CD4-positive, alpha-beta T cell treated with Interleukin-21 for 1 hour (primary cell): ENCODE results near the gene STARD3.
A peak's percentile ranks its signal among the peaks of the same experiment; 100 is the strongest.
"Not testable (repeated sequence)": the region's sequence is repeated elsewhere in the genome, so short reads cannot be mapped to it uniquely, and the experiment has no call there.

ENCODE experiments used
- DNase-seq: peaks from one replicate; pipeline ENCODE4 v3.0.0-alpha.2; 2020

The STARD3 gene

GRCh38 chr17:39636927-39637736 lies at the start of gene STARD3:
STARD3 (plus strand) TSS chr17:39637144; CDS start chr17:39653532, 16,388 bp downstream.
- peak; percentile 90 for DNase-seq

DNA sequence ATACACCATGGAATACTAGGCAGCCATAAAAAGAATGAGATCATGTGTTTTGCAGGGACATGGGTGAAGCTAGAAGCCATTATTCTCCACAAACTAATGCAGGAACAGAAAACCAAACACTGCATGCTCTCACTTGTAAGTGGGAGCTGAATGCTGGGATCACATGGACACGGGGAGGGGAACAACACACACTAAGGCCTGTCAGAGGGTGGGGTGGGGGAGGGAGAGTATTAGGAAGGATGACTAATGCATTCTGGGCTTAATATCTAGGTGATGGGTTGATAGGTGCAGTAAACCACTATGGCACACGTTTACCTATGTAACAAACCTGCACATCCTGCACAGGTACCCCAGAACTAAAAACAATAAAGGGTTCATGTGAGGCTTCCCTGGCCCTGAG lies 46.8 kb upstream of the STARD3 start:
- DNase-seq: not testable (repeated sequence)

GRCh38 chr17:39591958-39592954 lies 44.7 kb upstream of the STARD3 start:
- peak; percentile 19 for DNase-seq

DNA sequence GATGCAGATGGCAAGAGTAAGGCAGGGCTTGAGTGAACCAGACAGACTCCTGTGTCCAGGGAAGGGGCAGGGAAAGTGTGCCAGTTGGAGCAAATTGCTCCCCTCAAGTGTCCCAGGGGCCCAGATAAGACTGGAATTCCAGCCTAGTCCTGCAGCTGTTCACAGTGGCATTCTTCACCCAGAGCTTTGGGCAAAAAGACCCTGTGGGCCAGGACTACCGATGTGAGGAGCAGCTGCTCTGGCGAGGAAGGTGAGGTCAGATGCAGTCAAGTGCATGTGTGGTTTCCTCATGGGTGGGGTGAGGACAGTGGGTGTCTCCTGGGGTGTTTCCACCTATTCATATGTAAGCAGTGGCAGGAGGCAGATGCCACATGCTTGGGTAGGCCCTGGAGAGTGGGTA lies 43.6 kb upstream of the STARD3 start:
- no peak for DNase-seq

DNA sequence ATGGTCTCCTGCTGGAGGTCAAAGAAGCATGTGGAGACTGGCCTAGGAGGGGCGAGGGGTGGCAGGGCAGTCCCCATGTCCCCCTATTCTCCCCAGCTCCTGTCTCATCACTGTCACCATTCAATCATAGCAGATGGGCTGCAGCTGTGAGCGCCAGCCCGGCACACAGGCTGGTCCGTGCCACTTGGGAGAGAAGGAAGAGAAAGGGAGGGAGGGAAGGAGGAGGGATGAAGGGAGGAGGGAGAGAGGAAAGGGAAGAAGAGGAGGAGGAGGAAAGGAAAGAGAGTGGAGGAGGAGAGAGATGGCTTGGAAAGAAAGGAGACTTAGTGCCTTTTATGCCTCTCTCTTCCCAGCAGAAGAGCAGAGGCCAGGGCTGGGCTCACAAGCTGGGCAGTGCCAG lies 41.6 kb upstream of the STARD3 start:
- no peak for DNase-seq

- DNase-seq: no peak
Observed at GRCh38 chr17:39595928-39596510, 40.9 kb upstream of the STARD3 start.

- DNase-seq: no peak
Observed at GRCh38 chr17:39596543-39597267, 40.2 kb upstream of the STARD3 start.

DNA sequence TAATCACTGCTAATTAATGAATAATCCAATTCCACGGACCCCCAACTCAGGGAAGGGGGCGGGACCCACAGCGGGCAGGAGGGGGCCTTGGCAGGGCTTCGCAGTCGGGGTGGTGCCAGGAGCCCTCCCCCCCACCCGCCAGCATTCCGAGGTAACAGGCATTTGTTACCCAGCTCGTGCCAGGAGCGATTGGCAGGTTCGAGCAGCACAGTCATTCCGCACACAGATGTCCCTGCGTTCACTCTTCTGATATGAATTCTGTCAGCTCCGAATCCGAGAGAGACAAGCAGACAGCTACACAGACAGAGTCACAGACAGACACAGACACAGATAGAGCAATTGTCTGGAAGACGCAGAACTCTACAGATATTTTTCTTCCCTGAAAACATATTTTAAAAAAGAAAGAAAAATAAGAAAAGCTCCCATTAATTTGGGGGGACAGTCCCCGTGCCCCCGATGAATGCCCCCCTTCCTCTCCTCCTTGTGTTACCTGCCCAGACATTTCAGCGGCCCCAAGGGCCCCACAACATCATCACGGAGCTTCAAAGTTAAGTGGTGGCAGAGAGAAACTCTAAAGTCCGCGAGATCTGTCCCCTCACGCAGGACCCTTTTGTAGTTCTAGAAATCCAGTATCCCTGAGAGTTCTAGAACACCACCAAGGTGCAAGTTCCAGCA lies 39.4 kb upstream of the STARD3 start:
- DNase-seq: no peak

DNA sequence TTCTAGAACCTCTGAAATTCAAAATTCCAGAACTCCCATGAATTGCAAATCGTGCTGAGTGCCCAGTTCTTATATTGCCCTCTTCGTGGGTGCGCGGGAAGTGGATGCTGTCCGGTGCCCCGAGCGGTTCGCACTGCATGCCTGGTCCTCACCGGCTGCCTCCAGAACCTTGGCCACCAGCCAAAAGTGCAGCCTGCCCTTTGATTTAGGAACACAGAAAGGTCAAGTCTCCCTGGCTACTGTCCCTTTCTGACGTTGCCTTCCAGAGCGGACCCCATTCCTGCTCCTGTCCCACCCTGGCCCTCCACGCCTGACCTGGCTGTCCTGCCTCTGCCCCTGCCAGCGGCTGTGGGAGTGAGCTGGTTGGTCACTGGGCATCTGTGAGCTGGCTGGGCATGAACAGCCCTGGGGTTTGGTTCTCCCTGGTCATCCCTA lies 38.9 kb upstream of the STARD3 start:
- no peak for DNase-seq

GRCh38 chr17:39598630-39599003 lies 38.3 kb upstream of the STARD3 start:
- no peak for DNase-seq

- no peak for DNase-seq
Observed at GRCh38 chr17:39599004-39599664, 37.8 kb upstream of the STARD3 start.

DNA sequence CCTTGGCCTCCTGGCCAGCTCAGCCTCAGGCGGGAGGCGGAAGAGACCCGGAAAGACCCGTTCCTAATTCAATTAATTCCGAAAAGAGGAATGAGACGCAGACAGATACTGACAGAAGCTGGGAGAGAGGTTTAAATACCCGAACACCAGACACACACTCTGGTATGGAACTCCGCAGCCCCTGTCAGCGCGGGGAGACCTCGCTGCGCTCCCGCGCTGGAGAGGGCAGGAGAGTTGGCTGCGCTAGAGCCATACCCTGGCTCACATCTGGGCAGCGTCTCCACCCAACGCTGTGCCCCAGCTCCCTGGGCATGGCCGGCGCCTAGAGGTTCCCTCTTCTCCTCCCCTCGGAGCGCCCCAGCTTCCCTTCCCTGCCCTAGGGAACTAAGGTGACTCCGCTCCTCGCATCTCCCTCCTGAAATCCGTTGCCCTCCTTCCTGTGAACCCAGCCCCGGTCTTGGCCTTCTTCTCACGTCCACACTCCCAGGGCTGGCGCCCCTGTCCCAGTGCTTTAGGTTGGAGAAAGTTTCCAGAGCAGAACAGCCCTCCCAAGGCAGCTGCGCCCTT lies 37.2 kb upstream of the STARD3 start:
- no peak for DNase-seq

DNA sequence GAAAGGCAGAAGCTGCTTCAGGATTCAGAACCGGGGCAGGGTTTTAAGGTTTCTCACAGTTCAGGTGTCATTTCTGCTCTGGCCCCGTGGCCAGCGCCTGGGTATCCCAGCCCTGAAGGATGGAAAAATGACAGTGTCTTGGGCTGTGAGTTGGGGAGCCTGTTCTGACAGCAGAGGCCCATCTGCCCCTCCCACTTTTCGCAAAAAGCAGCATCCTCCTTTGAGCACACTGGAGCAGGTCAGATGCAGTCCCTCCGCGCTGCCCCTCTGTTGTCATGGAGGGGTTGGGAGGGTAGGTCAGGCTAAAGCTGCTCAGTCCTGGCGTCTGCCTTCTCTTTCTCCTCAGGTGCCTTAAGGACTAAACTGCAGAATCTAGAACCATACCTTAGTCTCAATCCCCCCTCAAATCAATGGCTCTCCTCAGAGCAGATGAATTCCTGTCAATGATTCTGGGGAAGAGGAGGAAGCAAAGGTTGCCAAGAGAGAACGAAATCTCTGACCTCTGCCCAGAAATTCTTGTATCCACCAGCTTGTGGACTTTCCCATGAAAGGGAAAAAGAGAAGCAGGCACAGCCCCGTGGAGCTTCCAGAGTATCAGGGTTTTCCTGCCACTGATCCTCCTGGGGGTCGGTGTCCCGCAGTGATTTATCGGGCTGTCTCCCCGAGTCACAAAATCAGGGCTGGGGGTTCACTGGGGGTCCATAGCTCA lies 36.5 kb upstream of the STARD3 start:
- no peak for DNase-seq

- no peak for DNase-seq
Observed at GRCh38 chr17:39600997-39601597, 35.8 kb upstream of the STARD3 start.

DNA sequence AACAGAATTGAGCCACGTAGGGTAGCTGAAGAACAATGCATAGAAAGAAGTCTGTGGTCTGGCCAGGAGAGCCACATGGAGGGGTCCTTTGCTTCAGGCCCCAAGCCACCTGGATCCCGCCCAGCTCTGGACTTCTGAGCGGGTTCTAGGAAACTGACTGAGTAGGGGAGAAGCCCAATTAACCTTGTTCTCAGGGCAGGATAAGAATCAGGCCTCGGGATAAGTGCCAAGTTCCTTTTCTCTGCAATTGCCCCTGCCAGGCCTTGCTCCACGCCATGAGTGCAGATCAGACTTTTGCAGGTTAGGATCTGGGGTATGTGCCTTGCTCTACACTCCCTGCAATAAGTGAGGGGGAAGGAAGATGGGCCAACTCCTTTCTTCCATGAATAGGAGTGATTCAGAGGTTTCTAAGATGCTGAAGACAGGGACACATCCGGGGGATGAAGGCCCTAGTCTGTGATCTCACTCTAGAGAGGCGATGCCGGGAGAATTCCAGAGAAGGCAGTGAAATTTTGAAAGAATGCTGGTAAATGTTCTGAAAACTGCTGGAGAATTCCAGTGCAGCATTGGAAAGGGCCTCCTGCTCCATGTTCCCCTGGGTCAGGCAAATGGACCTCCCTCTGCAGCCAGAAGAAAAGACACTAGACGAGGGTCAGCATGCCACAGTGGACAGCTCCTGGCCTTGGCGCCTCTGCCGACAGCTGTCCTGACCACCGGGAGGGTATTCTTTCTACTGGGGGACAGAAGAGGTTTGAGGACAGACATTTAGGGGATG lies 35.0 kb upstream of the STARD3 start:
- DNase-seq: no peak

GRCh38 chr17:39602533-39603303 lies 34.2 kb upstream of the STARD3 start:
- no peak for DNase-seq

DNA sequence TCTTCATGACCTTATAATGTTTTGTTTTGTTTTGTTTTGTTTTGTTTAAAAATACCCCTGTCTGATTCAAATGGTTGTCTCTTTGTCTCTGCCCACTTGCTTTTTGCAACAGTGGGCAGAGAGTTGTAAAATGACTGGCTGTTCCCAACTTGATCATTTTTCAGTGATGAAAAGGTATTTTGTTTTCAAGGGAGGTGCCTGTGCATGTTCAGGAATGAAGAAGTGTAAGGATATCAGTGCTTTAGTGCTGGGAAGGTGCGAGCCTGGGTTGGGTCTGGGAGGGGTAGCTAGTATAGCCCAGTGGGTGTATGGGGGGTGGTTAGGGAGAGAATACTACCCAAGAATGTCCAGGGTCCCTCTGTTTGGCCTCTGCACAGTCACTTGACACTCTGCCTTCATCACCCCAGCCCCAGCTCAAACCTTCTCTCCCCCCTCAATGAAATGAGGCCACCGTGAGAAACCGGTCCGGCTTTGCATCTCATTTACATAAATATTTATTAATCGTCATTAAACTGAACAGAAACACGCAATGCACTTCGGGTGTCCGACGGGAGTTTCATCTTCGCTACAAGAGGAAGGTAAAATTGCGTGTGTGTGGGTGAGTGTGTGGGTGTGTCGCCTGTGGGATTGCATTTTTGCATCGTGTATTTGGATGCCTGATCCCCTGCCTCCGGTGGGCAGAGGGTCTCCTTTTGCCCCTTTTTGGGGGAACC lies 33.5 kb upstream of the STARD3 start:
- DNase-seq: no peak
